HEK293T (cell line): Measurements from ENCODE around the gene ARFGEF3.

ENCODE experiments used
- CTCF ChIA-PET: fragments of 350-600 bp; formaldehyde crosslinking; extraction: SDS; loops from one replicate; lab custom pipeline; 2021; ENCODE audit warnings: antibody characterized with exemption, inconsistent platforms; lab: Yijun Ruan, JAX
- POLR2A ChIA-PET: fragments of 350-600 bp; formaldehyde crosslinking; extraction: SDS; loops from one replicate; lab custom pipeline; 2020; ENCODE audit warnings: antibody characterized with exemption, inconsistent platforms; lab: Yijun Ruan, JAX
- DNase-seq: peaks from one replicate; pipeline ENCODE4 v3.0.0; 2012; ENCODE audit warnings: mixed read lengths; ENCODE audit errors: extremely low spot score
- ARNT ChIP-seq: fragments of 450-650 bp; IDR thresholded peaks from 2 replicates; pipeline ENCODE4 v1.6.1; 2017; ENCODE audit warnings: mild to moderate bottlenecking
- BHLHE40 ChIP-seq: fragments of 450-650 bp; IDR thresholded peaks from 2 replicates; pipeline ENCODE4 v1.6.1; 2016; ENCODE audit warnings: mild to moderate bottlenecking, moderate library complexity, borderline replicate concordance
- CTBP1 ChIP-seq: fragments of 450-650 bp; IDR thresholded peaks from 2 replicates; pipeline ENCODE4 v1.6.1; 2016; ENCODE audit warnings: borderline replicate concordance
- ELF4 ChIP-seq: fragments of 450-650 bp; IDR thresholded peaks from 2 replicates; pipeline ENCODE4 v1.6.1; 2017; ENCODE audit warnings: antibody characterized with exemption
- FOXA1 ChIP-seq: fragments of 450-650 bp; IDR thresholded peaks from 2 replicates; pipeline ENCODE4 v1.6.1; 2016; ENCODE audit warnings: mild to moderate bottlenecking
- FOXK2 ChIP-seq: fragments of 450-650 bp; IDR thresholded peaks from 2 replicates; pipeline ENCODE4 v1.6.1; 2016; ENCODE audit warnings: mild to moderate bottlenecking
- FOXM1 ChIP-seq: fragments of 450-650 bp; IDR thresholded peaks from 2 replicates; pipeline ENCODE4 v1.6.1; 2017; ENCODE audit warnings: mild to moderate bottlenecking, borderline replicate concordance
- HDGF ChIP-seq: fragments of 450-650 bp; IDR thresholded peaks from 2 replicates; pipeline ENCODE4 v1.6.1; 2017; ENCODE audit warnings: antibody characterized with exemption, borderline replicate concordance
- L3MBTL2 ChIP-seq: fragments of 450-650 bp; conservative IDR thresholded peaks from 2 replicates; pipeline ENCODE4 v1.6.1; 2016; ENCODE audit warnings: mild to moderate bottlenecking
- LEF1 ChIP-seq: fragments of 450-650 bp; IDR thresholded peaks from 2 replicates; pipeline ENCODE4 v1.6.1; 2017; ENCODE audit warnings: mild to moderate bottlenecking, borderline replicate concordance
- NFRKB ChIP-seq: fragments of 450-650 bp; IDR thresholded peaks from 2 replicates; pipeline ENCODE4 v1.6.1; 2016; ENCODE audit warnings: mild to moderate bottlenecking, moderate library complexity
- SP1 ChIP-seq: fragments of 450-650 bp; IDR thresholded peaks from 2 replicates; pipeline ENCODE4 v1.6.1; 2017
- SUZ12 ChIP-seq: fragments of 450-650 bp; IDR thresholded peaks from 2 replicates; pipeline ENCODE4 v1.6.1; 2016; ENCODE audit warnings: mild to moderate bottlenecking
- TARDBP ChIP-seq: fragments of 450-650 bp; IDR thresholded peaks from 2 replicates; pipeline ENCODE4 v1.6.1; 2016
- ZNF384 ChIP-seq: fragments of 450-650 bp; IDR thresholded peaks from 2 replicates; pipeline ENCODE4 v1.6.1; 2016
- TF ChIP-seq, protein P1 (sequence below): fragments of 450-650 bp; IDR thresholded peaks from 2 replicates; pipeline ENCODE4 v1.6.1; 2016

The ARFGEF3 gene

DNA sequence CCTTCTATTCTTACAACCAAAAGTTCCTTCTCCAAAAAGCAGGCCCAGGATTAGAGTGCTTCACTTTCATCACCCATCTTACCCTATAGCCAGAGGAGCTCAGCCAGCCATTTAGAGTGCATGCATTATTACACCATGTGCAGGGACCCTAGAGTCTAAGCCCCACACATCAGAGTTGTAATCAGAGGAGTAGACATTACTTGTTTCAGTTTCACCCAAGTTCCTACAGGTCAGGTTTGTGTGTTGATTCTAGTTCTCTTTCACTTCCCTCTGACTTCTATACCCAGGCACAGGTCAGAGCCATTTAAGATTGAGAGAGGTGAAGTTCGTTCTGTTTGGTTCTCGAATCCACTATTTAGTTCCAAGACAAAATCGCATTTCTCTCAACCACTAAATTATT lies 16.3 kb upstream of the ARFGEF3 start:
- TF ChIP-seq FOXM1 (no peak), CTBP1 (no peak), HDGF (no peak), LEF1 (no peak), NFRKB (no peak), FOXK2 (no peak), TARDBP (no peak), FOXA1 (no peak), SUZ12 (no peak)
- ChIA-PET POLR2A (no interaction called here), CTCF (interaction anchor here (0.9 kb wide), 1 partner anchor 37 kb away, joined by 3 read pairs; no protein-coding TSS in a partner anchor)
- no peak for DNase-seq

DNA sequence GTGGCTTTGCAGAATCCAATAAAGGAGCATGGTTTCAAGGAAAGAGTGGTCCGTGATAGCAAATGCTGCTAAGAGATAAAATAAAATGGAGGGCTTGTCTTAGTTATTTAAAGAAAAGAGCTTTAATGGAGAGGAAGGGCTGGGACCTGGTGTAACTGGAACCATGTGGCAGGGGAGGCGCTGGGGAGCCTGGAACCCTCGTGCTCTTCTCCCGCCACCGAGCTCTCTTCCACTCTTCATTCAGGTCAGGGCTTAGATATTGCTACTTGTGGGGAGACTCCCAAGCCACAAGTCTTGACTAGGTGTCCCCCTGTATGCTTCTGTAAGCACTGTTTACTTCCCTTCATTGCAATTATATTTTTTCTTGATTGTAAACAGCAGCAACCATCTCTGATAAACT lies 15.2 kb upstream of the ARFGEF3 start:
- ChIA-PET POLR2A (no interaction called here), CTCF (no interaction called here)
- TF ChIP-seq FOXK2 (no peak), HDGF (no peak), L3MBTL2 (no peak), ZNF384 (no peak)
- DNase-seq = no peak

DNA sequence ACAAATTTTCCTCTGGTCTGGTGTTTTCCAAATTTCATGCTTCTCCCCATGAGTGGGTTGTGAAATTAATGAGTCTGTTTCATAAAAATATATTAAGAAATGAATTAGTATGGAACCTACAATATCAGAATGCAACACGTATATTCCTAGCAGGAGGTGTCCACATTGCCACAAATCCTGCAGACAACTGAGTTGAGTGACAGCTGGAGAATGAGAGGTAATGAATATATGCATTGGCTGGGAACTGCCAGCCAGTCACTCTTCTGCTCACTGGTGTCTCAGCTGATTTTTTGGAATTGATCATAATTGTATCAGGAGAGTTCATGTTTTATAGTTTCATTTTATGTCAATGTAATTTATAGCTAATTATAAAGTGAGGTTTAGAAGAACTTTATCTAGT lies 6.3 kb upstream of the ARFGEF3 start:
- POLR2A ChIA-PET = no interaction called here
- TF ChIP-seq, protein P1, sequence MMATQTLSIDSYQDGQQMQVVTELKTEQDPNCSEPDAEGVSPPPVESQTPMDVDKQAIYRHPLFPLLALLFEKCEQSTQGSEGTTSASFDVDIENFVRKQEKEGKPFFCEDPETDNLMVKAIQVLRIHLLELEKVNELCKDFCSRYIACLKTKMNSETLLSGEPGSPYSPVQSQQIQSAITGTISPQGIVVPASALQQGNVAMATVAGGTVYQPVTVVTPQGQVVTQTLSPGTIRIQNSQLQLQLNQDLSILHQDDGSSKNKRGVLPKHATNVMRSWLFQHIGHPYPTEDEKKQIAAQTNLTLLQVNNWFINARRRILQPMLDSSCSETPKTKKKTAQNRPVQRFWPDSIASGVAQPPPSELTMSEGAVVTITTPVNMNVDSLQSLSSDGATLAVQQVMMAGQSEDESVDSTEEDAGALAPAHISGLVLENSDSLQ = peak; percentile 88
- TF ChIP-seq NFRKB = no peak
- CTCF ChIA-PET = no interaction called here
- no peak for DNase-seq

DNA sequence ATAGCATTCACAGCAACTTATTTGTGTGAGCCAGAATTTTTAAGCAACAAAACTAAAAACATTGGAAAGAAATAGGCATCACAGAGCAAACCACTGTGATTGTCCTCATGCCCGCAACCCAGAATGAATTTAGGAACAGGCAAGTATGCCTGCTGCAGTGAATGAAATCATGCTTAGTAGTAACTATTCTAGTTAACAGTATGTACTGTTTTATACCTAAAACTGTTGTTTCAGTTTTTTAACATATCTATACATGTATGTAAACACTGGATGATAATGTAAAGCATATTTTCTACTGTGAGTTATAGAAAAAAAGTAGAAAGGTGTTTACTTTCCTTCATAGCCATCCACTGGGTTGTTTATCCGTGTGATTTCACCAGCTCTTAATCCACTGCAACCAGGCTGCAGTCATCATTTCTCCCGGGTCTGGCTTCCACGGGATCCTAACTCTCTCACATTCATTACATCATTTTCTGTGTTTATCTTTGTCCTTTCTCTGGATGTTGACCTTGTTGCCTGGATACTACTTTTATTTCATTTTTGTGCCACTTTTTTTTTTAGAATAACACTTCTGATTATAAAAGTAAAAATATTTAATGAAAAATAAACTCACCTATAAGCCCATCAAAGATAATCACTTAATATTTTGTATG lies 3.6 kb upstream of the ARFGEF3 start:
- ChIA-PET POLR2A (no interaction called here), CTCF (interaction anchor here (0.6 kb wide), 1 partner anchor 62 kb away, joined by 4 read pairs; no protein-coding TSS in a partner anchor)
- TF ChIP-seq TARDBP (no peak), SUZ12 (no peak), SP1 (no peak), FOXM1 (no peak), NFRKB (no peak), ELF4 (no peak), FOXA1 (no peak), BHLHE40 (no peak), L3MBTL2 (no peak), ZNF384 (no peak), FOXK2 (no peak), CTBP1 (no peak), ARNT (no peak), HDGF (no peak), LEF1 (no peak)
- TF ChIP-seq, protein P1 = no peak
- no peak for DNase-seq

DNA sequence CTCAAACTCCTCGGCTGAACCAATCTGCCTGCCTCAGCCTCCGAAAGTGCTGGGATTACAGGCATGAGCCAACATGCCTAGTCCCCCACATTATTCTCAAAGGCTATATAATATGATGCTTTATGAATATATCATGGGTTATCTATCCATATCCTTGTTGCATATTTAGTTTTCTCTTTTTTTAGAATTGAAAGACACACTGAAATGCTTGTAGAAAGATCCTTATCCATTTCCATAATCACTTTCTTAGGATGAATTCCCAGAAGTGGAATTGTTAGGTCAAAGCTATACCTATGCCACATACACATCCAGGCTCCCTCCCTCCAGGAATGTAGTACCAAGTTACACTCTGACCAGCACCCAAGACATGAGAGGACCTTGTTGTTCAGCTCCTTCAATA lies 2.5 kb upstream of the ARFGEF3 start:
- POLR2A ChIA-PET = no interaction called here
- TF ChIP-seq FOXA1 (no peak), LEF1 (no peak), ELF4 (no peak), ZNF384 (no peak), CTBP1 (no peak), HDGF (no peak), TARDBP (no peak), SUZ12 (no peak), FOXK2 (no peak), FOXM1 (no peak), ARNT (no peak), SP1 (no peak), L3MBTL2 (no peak), NFRKB (no peak)
- CTCF ChIA-PET = no interaction called here
- DNase-seq = no peak

DNA sequence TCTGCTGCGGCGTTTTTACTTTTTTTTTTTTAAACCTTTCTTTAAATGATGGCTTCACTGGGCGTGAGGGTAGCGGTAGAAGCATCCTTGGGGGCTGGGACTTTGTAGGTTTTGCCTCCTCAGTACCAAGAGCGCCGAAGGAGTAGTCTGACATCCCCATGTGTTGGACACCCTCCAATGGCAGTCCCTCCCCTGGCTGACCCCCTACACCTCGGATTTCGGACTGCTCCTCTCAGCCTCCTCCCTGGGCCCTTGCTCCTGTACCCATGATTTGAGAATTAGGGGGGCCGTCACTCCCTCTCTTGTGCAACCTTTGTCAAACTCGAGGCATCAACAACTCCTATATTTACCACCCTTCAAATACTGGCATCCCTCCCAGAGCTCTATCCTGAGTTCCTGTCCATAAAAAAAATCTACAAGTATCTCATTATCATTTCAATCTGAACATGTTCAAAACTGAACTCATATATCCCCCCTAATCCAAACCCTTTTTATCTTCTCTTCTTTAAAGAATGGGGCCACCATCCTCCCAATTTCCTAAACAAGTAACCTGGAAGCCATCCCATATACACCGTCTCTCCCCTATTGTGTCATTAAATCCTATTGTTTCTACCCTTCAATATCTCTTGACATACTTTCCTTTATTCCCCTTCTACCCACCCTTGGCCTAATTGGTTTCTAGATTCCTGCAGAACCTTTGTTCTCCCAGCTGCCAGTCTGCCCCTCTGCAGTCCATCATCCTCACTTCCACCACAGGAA lies 1.2 kb upstream of the ARFGEF3 start:
- POLR2A ChIA-PET = interaction anchor here (1.2 kb wide), 1 partner anchor 35 kb away, joined by 3 read pairs; no protein-coding TSS in a partner anchor

DNA sequence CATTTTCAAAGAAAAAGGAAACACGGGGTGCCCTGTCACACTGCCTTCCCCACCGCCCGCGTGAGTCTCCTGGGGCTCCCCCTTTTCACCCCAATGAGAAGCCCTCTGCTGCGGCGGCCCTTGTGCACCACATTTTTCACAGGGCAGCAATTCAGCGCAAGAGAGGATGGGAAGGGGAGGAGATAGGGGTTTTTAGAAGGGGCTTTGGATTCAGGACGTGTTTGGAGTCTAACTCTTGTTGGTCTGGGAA lies 726 bp upstream of the ARFGEF3 start:
- no peak for TF ChIP-seq FOXA1
- no peak for TF ChIP-seq HDGF
- TF ChIP-seq FOXK2 = no peak
- TF ChIP-seq L3MBTL2 = no peak
- no peak for TF ChIP-seq FOXM1
- no peak for TF ChIP-seq CTBP1
- TF ChIP-seq BHLHE40 = no peak
- TF ChIP-seq SP1 = no peak
- TF ChIP-seq ZNF384 = no peak
- TF ChIP-seq TARDBP = no peak
- TF ChIP-seq ELF4 = no peak
- TF ChIP-seq LEF1 = no peak
- no peak for TF ChIP-seq ARNT
- no peak for TF ChIP-seq SUZ12
- TF ChIP-seq, protein P1 = no peak
- no peak for TF ChIP-seq NFRKB
- CTCF ChIA-PET = interaction anchor here (1.0 kb wide), 1 partner anchor 45 kb away, joined by 3 read pairs; no protein-coding TSS in a partner anchor
- POLR2A ChIA-PET = interaction anchor here (0.9 to 1.4 kb wide), 3 partner anchors 12 to 36 kb away, joined by 3 read pairs; no protein-coding TSS in a partner anchor
- no peak for DNase-seq

More for the DNA sequence above, 1.2 kb upstream of the ARFGEF3 start:
- no peak for DNase-seq
- TF ChIP-seq BHLHE40 (no peak), ELF4 (no peak)
- CTCF ChIA-PET = interaction anchor here (1.0 kb wide), 1 partner anchor 44 kb away, joined by 3 read pairs; no protein-coding TSS in a partner anchor
